IPS-15b (cell line): Measurements from ENCODE around the gene NARF.

Source experiments
- H3K27me3 ChIP-seq: one replicate; pipeline ENCODE4 v1.6.1; 2013; ENCODE audit warnings: low read length; ENCODE audit not compliant: control insufficient read depth, insufficient read depth
- H3K36me3 ChIP-seq: one replicate; pipeline ENCODE4 v1.6.1; 2013; ENCODE audit warnings: low read length; ENCODE audit not compliant: control insufficient read depth, insufficient read depth
- H3K4me1 ChIP-seq: one replicate; pipeline ENCODE4 v1.6.1; 2013; ENCODE audit warnings: mild to moderate bottlenecking, low read length; ENCODE audit not compliant: control insufficient read depth, insufficient read depth
- H3K4me3 ChIP-seq: one replicate; pipeline ENCODE4 v1.5.1; 2013; ENCODE audit warnings: low read depth, low read length
- H3K9ac ChIP-seq: one replicate; pipeline ENCODE4 v1.6.1; 2013; ENCODE audit warnings: low read depth, mild to moderate bottlenecking, low read length
- H3K9me3 ChIP-seq: one replicate; pipeline ENCODE4 v1.6.1; 2013; ENCODE audit warnings: mild to moderate bottlenecking, low read length; ENCODE audit not compliant: control insufficient read depth, insufficient read depth

Gene NARF

GRCh38 chr17:82517230-82517865 lies 58.8 kb downstream of the NARF start:
- H3K4me1 ChIP-seq, result no peaks in the 10 kb centered on the region
- H3K27me3 ChIP-seq, result no peaks in the 10 kb centered on the region
- no peak overlapping the region for H3K9ac ChIP-seq
- no peaks in the 10 kb centered on the region for H3K36me3 ChIP-seq
- no peaks in the 10 kb centered on the region for H3K9me3 ChIP-seq
- H3K4me3 ChIP-seq, result no peak overlapping the region

- Histone ChIP-seq H3K27me3 (no peaks in the 10 kb centered on the region), H3K36me3 (no peaks in the 10 kb centered on the region), H3K9ac (peak within 1 kb of the TSS; percentile 54), H3K4me1 (no peaks in the 10 kb centered on the region), H3K9me3 (no peaks in the 10 kb centered on the region), H3K4me3 (peak within 1 kb of the TSS; percentile 78)
These were observed 60.6 kb downstream of the NARF start, which contains the start of gene FOXK2 for GRCh38 chr17:82518826-82519810. Gene FOXK2, plus strand, starts transcription at chr17:82519732. Its CDS starts 157 bp downstream, at chr17:82519889.

DNA sequence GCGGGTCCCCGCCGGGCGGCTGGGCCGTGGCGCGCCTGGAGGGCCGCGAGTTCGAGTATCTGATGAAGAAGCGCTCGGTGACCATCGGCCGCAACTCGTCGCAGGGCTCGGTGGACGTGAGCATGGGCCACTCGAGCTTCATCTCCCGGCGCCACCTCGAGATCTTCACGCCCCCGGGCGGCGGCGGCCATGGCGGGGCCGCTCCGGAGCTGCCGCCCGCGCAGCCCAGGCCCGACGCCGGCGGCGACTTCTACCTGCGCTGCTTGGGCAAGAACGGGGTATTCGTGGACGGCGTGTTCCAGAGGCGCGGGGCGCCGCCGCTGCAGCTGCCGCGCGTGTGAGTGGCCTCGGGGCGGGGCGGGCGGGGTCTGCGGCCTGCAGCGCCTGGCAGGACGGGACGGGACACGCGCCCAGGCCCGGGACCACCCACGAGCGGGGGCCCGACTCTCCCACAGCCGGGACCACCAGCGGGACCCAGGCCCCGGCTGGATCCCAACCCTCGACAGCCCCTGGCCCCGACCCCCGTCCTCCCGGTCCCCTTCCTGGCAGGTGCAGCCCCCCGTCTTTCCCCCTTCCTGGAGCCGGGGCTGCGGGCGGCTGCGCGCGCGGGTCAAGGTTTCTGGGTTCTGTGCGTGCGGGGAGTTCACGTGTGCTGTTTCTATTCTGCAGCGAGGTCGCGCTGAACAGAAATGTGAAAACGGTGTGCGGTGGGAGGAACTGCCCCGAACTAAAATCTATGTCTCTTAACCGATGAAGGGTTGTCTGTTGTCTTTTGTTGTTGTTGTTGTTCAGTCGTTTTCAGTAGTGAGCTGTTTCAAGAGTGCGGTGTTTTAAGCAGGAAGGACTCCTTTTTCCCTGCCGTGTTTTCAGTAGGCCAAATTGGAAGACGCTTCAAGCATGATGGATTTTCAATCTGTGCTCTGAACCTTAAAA lies 61.7 kb downstream of the NARF start:
- H3K9ac ChIP-seq, result peak overlapping the region; percentile 9
- H3K36me3 ChIP-seq, result no peaks in the 10 kb centered on the region
- H3K4me1 ChIP-seq, result no peaks in the 10 kb centered on the region
- no peaks in the 10 kb centered on the region for H3K27me3 ChIP-seq
- peak overlapping the region; percentile 78 for H3K4me3 ChIP-seq
- H3K9me3 ChIP-seq, result no peaks in the 10 kb centered on the region

GRCh38 chr17:82524540-82524939 lies 66.0 kb downstream of the NARF start:
- Histone ChIP-seq H3K4me1 (no peaks in the 10 kb centered on the region), H3K9ac (peak overlapping the region; percentile 37), H3K27me3 (no peaks in the 10 kb centered on the region), H3K9me3 (no peaks in the 10 kb centered on the region), H3K4me3 (no peak overlapping the region), H3K36me3 (no peaks in the 10 kb centered on the region)

DNA sequence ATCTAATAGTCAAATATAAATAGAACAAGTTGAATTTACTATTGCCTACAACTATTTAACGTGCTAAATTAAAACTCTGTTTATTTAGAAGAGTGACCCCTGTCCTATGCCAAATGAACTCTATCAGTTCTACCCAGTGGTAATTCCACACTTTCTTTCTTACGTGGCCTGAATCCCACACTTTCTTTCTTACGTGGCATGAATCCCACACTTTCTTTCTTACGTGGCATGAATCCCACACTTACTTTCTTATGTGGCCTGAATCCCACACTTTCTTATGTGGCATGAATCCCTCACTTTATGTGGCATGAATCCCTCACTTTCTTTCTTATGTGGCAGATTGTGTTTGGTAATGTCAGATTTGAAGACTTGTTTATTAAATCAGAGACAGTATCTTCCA lies 67.2 kb downstream of the NARF start:
- H3K9me3 ChIP-seq, result no peaks in the 10 kb centered on the region
- H3K36me3 ChIP-seq, result no peaks in the 10 kb centered on the region
- no peak overlapping the region for H3K4me3 ChIP-seq
- no peaks in the 10 kb centered on the region for H3K4me1 ChIP-seq
- H3K27me3 ChIP-seq, result no peaks in the 10 kb centered on the region
- H3K9ac ChIP-seq, result no peak overlapping the region

DNA sequence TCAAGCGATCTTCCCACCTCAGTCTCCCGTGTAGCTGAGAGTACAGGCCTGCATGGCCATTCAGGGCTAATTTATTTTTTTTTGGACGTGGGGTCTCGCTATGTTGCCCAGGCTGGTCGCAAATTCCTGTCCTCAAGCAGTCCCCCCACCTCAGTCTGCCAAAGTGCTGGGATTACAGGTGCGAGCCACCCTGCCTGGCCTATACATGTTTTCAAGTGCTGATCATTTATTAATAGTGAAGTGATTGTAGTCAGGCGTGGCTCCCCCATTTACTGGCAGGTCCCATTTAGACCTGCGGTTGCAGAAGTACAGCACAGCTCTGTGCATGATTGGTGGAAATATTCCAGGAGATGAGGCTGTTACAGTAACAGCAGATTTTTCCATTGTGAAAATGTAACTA lies 69.4 kb downstream of the NARF start:
- H3K4me3 ChIP-seq, result no peak overlapping the region
- no peaks in the 10 kb centered on the region for H3K27me3 ChIP-seq
- no peak overlapping the region for H3K9ac ChIP-seq
- H3K4me1 ChIP-seq, result no peaks in the 10 kb centered on the region
- H3K36me3 ChIP-seq, result no peaks in the 10 kb centered on the region
- no peaks in the 10 kb centered on the region for H3K9me3 ChIP-seq

DNA sequence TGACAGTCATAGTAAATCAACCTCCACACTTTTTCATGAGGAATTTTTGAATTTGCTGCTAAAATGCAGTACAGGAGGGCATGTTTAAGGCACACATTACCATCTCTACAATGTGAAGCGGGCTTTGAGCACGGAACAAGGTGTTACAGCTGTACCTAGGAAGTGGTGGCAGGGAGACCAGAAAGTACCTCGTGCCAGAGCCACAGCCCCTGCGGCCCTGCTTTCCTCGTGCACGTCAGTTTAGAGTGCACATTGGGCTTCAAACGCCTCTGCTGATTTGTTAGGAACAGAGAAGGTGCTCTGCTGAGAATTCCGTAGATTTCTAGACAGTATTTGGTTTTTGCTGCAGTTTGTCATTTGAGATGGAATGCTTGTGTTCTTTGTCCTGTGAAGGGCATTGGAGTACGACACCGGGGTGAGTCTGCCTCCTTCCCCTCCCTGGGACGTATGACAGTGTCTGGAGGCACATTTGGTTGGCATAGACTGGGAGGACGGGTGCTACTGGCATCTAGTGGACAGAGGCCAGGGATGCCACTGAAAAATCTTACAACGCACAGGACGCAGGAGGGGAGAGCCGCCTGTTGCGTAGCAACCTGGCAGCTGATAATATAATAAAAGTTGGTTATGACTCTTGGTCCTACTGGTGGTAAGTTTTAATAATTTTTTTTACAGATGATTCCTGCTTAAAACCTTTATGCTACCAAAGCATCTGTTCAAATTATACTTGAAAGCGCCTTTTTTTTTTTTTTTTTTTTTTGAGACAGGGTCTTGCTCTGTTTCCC lies 70.1 kb downstream of the NARF start:
- Histone ChIP-seq H3K4me1 (no peaks in the 10 kb centered on the region), H3K36me3 (no peaks in the 10 kb centered on the region), H3K27me3 (no peaks in the 10 kb centered on the region), H3K4me3 (no peak overlapping the region), H3K9me3 (no peaks in the 10 kb centered on the region), H3K9ac (no peak overlapping the region)

DNA sequence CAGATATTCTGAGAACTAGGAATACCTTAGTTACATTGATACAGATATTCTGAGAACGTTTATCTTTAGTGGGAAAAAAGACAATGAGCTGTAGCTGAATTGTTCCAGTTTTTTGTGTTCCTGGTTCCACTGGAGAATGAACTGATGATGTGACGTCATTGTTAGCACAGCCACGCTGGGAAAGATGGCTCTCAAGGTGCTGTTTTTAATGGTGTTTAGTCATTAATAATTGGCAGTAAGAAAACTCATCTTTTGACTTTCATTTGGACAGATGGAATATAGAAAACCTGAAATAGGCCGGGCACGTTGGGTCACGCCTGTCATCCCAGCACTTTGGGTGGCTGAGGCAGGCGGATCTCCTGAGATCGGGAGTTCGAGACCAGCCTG lies 71.4 kb downstream of the NARF start:
- no peaks in the 10 kb centered on the region for H3K27me3 ChIP-seq
- H3K4me1 ChIP-seq, result peaks cover 6% of the 10 kb centered on the region
- H3K9ac ChIP-seq, result no peak overlapping the region
- no peaks in the 10 kb centered on the region for H3K9me3 ChIP-seq
- H3K36me3 ChIP-seq, result no peaks in the 10 kb centered on the region
- H3K4me3 ChIP-seq, result no peak overlapping the region

DNA sequence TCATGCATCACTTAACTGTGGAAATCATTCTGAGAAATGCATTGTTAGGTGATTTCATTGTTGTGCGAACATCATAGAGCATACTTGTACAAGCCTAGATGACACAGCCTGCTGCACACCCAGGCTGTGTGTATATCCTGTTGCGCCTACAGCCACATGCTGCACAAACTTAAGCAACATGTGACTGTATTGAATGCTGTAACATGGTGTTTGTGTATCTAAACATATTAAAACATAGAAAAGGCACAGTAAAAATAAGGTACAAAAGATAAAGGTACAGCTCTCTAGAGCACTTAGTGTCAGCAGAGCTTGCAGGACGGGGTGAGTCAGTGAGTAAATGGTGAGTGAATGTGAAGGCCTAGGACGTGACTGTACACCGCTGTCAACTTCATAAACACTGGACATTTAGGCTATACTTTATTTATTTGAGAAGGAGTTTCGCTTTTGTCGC lies 72.9 kb downstream of the NARF start:
- Histone ChIP-seq H3K4me1 (peaks cover 10% of the 10 kb centered on the region), H3K9ac (no peak overlapping the region), H3K4me3 (no peak overlapping the region), H3K27me3 (no peaks in the 10 kb centered on the region), H3K36me3 (no peaks in the 10 kb centered on the region), H3K9me3 (no peaks in the 10 kb centered on the region)

DNA sequence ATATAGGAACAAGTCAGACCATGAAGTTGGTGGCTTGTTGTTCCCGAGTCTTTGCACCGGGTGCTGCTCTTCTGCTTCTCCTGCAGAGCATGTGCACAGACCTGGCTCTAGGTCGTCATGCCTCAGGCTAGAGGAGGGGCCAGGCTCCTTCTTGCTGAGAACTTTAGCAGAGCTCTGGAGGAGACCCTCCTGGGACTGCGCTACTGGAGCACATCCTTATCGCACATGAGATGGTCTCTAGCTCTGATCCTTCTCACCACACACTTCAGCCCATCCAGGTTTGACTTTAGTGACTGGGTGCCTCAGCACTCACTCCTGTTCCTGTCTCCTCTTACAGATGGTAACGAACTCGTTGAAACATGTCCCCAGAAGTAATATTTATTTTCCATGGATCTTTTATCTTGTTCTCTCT lies 75.9 kb downstream of the NARF start:
- H3K4me1 ChIP-seq, result peaks cover 15% of the 10 kb centered on the region
- H3K9ac ChIP-seq, result no peak overlapping the region
- no peaks in the 10 kb centered on the region for H3K36me3 ChIP-seq
- no peak overlapping the region for H3K4me3 ChIP-seq
- H3K27me3 ChIP-seq, result no peaks in the 10 kb centered on the region
- H3K9me3 ChIP-seq, result no peaks in the 10 kb centered on the region
